ENCODE results near the gene HTR2B. TPM values are rescaled to one million over a fixed set of nuclear protein-coding genes. Genes with fewer than 3 reads are reported as not detected.

Gene HTR2B
- total RNA-seq, 1 experiment from 2014 or later, result not detected

- BruUV-seq (replicated peaks), result no TSS peak
- no peaks in the 10 kb centered on the region for H3K27me3 ChIP-seq (ENCODE audit: insufficient read depth, low read length)
- H3K9me3 ChIP-seq (ENCODE audit: control insufficient read depth in 1 of 2, insufficient read depth in 1 of 2, low read depth in 1 of 2, low read length in 2 of 2), result no peaks in the 10 kb centered on the region
- ChIA-PET POLR2A (interaction anchor here (0.6 kb wide), 1 partner anchor 316 kb away, joined by 3 read pairs; no protein-coding TSS in a partner anchor), CTCF (interaction anchor here (1.0 to 1.4 kb wide), 2 partner anchors 22 to 73 kb away, joined by 3 to 4 read pairs; no protein-coding TSS in a partner anchor), RAD21 (ENCODE audit: low non-redundant PET in 1 of 2, low total read pairs in 2 of 2, uncharacterized antibody in 2 of 2, unreplicated experiment in 2 of 2) (no interaction called here)
- no peak overlapping the region for H3K4me2 ChIP-seq (ENCODE audit: low read length)
- no peaks in the 10 kb centered on the region for H3K9me2 ChIP-seq (ENCODE audit: insufficient read depth)
- no peak overlapping the region for H2AFZ ChIP-seq (ENCODE audit: low read depth, low read length, poor library complexity, severe bottlenecking)
- intact Hi-C loops (cut with micrococcal nuclease), result no loop called here
- no peaks in the 10 kb centered on the region for H3K36me3 ChIP-seq (ENCODE audit: control insufficient read depth in 1 of 2, insufficient read depth in 2 of 2, low read length in 2 of 2)
- no peak overlapping the region for H3K4me3 ChIP-seq (replicated peaks in 1 of 2; ENCODE audit: low read depth in 1 of 2, low read length in 2 of 2)
- no peak overlapping the region for H3K9ac ChIP-seq (ENCODE audit: low read length)
- TF ChIP-seq YY1 (IDR thresholded peaks at IDR 0.05; ENCODE audit: extremely low read depth, insufficient replicate concordance, low read depth, low read length), result no peak
- TF ChIP-seq CTCF (IDR thresholded peaks at IDR 0.05 in 2 of 3, conservative IDR thresholded peaks at IDR 0.05 in 1 of 3; ENCODE audit: borderline replicate concordance in 1 of 3, insufficient read depth in 1 of 3, low read depth in 2 of 3, low read length in 2 of 3), result no peak
- TF ChIP-seq SRF (IDR thresholded peaks at IDR 0.05; ENCODE audit: low read depth), result no peak
- TF ChIP-seq CBX3 (IDR thresholded peaks at IDR 0.05; ENCODE audit: low read depth), result no peak
- TF ChIP-seq RAD21 (IDR thresholded peaks at IDR 0.05; ENCODE audit: low read depth), result no peak
- TF ChIP-seq ELF1 (IDR thresholded peaks at IDR 0.05; ENCODE audit: borderline replicate concordance, low read depth), result no peak
- no peak for TF ChIP-seq EGR1 (IDR thresholded peaks at IDR 0.05; ENCODE audit: low read depth)
- TF ChIP-seq ZFX (IDR thresholded peaks at IDR 0.05), result no peak
- TF ChIP-seq ZNF274 (IDR thresholded peaks at IDR 0.05; ENCODE audit: low read depth, low read length), result no peak
- TF ChIP-seq POLR2AphosphoS5 (IDR thresholded peaks at IDR 0.05; ENCODE audit: low read depth, low read length), result no peak
- no peak for TF ChIP-seq CEBPB (IDR thresholded peaks at IDR 0.05; ENCODE audit: low read depth)
- TF ChIP-seq FOSL1 (IDR thresholded peaks at IDR 0.05; ENCODE audit: low read depth), result no peak
- TF ChIP-seq ZBTB33 (IDR thresholded peaks at IDR 0.05; ENCODE audit: extremely low read depth, insufficient replicate concordance, low read length), result no peak
- no peak for TF ChIP-seq SIN3A (IDR thresholded peaks at IDR 0.05; ENCODE audit: low read depth)
- H4K20me1 ChIP-seq (ENCODE audit: insufficient read depth), result peaks cover 10% of the 10 kb centered on the region; the same call in 1 of the 2 replicates
- no peak overlapping the region for H3K27ac ChIP-seq (ENCODE audit: low read depth, low read length)
- no peaks in the 10 kb centered on the region for H3K4me1 ChIP-seq (ENCODE audit: control insufficient read depth in 1 of 2, insufficient read depth in 2 of 2, low read length in 2 of 2)
- H3K79me2 ChIP-seq (ENCODE audit: insufficient read depth, low read length), result peaks cover 33% of the 10 kb centered on the region
- DNase-seq (ENCODE audit: low read depth, low spot score) (no peak), ATAC-seq (no peak)
Measured at GRCh38 chr2:231126123-231126522, 1.3 kb upstream of the HTR2B start.
